MV-4-11 (cell line): ENCODE data around the gene NRP1.

ENCODE experiments used
- DNase-seq: peaks from one replicate; lab custom pipeline; 2025; lab: John Stamatoyannopoulos, UW

The NRP1 gene

DNA sequence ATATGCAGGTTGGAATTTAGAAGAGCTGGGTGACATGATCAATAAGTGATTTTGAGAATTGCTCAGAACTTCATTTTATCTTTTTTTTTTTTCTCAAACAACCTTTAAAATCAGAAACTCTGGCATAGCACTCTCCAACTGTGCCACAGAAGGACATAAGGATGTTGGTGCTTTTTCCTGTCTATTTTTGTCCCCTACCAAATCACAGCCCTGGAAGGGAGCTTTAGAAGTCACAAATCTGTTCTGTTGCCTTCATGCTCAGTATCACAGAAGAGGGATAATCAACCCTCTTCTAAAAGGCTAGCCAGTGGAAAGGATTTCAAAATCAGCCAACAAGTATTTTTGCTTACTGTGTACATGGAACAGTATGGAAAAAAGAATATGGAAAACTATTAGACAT is 14.8 kb upstream of the NRP1 start:
- DNase-seq = no peak

DNA sequence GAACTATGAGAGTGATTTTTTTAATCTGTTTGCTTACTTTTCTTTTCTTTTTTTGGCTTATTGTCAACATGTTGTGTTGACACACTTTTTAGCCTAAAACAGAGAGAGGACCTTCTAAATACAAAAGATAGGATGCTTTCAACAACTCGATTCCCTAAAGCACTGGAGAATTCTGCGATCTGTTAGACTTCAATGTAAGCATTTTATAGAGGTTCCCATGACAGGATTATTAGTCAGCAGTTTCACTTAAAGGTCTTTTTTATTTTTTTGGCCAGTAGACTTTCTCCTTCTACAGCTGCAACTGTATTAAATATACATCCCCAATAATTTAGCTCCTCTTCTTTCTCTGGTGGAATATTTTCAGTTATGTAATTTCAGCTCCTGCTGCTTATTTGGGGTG is 12.7 kb upstream of the NRP1 start:
- no peak for DNase-seq

DNA sequence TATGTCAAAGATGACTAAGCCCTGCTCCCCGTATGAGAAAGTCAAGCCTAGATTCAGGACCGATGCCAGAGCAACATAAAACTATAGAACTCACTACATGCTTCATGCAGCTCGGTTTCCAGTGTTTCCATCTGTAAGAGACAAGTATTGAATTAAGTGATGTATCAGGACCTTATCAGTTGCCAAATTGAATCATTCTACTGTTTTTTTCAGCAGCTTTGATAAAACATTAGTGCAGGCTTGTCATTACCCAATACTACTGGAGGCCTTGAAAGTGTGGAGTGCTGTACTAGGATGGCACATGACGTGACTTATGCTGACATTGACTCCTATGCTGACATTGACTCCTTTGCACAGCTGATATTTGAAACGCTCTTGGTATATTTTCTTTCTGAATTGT is 10.8 kb upstream of the NRP1 start:
- no peak for DNase-seq

DNA sequence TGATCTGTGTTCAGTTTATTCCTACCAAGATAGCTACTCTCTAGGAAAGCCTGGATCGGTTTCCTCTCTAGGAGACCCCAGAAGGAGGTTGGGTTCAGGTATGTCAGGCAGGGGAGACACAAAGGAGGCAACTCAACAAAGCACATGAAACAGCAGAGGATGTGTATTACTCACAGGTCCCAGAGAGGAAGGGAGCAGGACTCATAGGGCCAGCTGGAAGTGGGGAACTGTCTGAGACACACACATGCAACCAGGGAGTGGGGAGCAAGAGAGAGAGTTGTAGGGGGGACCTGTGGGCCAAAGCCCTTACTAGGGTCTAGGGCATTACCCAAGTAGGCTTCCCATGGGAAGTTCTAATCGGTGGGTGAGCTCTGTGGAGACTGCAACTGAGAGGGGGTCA is 10.2 kb upstream of the NRP1 start:
- no peak for DNase-seq

DNA sequence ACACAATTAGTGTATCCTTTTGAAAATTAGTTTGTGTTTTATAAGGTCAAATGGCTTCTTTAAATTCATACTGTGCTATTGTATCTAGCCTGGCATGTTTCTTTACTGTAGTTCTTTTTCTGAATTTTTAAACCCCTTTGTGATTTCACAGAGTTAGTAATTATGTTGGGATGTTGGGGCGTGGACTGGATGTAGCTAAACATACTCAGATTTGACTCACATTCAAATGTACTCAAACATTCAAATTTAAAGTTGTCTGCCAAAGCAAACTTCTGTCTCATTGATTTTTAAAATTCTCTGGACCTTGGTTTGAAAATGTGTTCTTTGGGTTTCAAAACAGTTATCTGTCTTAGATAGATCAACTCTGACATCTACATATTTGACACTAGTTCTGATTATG is 7.2 kb upstream of the NRP1 start:
- DNase-seq = no peak

DNA sequence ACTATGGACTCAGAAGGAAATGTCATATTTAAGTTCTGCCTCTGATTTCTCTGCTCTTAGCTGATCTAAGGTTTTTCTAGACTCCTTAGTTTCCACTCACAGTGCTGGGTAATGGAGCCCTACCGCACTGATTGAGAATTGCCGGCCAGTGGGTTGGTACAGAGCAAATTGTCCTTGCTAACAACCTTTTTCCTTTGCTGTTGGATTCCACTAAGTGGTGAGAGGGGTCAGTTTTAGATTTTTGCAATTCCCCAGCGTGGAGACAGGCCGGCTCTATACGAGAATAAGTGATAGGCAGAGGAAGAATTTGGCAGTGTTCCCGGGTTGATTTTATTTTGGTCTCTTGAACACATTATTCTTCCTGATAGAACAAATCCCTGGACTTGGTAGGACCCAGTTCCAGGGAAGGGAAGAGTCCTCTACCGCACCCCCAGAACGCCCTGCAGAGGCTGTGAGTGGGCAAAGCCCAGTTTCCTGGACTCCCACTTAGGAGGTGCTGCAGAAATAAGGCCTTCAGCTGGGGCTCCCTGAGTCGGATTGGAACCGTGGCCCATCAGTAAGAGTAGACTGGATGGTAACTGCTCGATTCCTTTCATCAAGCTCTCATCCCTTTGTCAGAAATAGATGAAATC is 3.0 kb upstream of the NRP1 start:
- no peak for DNase-seq

DNA sequence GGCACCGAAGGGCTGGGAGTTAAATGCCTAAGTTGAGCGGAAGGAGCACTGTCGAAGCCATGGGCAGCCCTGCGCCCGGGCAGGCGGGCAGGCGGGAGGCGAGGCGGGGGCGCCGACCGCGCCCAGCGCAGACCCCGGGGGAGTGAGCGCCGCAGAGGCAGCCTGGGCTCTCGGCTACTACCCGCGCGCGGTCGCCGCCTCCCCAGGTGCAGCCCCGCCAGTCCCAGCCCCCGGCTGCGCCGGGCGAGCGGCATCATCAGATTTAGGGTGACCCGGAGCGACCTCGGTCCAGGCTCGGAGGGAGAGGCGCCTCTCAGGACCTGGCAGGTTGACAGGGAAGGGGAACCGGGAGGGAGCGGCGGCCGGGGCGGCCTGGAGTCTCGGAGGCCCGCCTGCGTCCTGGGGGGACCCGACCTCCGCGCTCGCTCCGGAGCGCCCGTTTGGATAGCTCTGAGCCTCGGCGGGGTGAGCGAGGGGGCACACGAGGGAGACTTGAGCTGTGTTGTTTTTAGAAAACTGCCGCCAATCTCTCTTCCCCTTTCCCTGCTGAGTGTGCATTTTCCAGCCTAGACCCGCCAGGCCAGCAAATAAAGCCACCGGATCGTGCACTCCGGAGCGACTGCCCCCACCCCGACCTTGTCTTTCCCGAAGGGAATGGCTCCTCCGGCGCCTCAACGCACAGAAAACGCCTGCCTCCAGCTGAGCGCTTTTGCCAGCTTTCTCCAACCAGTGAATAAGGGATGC is 2.3 kb upstream of the NRP1 start:
- DNase-seq = peak; percentile 4

- no peak for DNase-seq
Measured at GRCh38 chr10:33335801-33336581, 1.5 kb upstream of the NRP1 start.

DNA sequence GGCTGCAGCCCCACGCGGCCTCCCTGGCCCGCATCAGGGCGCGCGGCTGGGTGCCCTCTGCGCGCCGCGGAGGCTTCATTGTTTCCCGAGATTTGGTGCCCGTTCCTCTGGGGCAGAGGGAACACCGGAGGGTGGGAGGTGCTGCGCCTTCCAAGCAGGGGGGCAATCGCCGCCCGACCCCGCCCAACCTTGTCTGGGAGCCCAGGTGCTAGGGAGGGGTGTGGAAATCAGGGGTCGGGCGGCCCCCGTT is 1.0 kb upstream of the NRP1 start:
- DNase-seq = no peak

DNA sequence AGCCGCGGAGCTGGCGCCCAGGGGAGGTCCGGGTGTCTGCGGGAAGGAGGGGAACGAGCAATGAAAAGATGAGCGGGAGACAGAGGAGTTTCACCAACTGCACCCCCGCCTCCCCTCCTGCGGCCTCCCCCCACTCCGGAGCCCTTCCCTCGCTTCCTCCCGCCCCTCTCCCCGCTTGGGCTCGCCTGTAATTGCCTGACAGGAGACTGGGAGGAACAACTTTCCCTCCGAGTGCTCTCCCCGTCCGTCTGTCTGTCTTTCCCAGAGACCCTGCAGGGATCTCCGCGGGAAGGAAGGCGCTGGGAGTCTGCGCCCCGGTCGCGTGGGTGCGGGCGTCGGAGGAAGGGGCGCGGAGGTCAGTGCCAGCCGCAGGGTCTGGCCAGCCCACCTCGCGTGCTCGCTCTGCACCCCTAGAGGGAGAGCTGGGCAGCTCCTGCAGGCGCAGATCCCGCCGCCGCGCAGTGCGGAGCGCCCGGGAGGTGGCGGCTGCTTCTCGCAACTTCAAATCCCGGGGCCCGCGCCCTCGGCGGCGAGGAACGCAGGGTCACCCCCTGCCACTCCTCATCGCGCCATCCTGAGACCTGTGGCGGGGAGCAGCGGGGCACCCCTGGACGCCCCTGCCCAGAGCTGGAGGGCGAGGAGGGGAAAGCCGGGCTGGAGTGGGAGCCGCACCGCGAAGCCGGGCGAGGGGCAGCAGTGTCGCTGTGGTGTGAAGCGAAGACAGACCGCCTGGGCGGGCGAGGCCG is 511 bp upstream of the NRP1 start:
- peak; percentile 38 for DNase-seq

DNA sequence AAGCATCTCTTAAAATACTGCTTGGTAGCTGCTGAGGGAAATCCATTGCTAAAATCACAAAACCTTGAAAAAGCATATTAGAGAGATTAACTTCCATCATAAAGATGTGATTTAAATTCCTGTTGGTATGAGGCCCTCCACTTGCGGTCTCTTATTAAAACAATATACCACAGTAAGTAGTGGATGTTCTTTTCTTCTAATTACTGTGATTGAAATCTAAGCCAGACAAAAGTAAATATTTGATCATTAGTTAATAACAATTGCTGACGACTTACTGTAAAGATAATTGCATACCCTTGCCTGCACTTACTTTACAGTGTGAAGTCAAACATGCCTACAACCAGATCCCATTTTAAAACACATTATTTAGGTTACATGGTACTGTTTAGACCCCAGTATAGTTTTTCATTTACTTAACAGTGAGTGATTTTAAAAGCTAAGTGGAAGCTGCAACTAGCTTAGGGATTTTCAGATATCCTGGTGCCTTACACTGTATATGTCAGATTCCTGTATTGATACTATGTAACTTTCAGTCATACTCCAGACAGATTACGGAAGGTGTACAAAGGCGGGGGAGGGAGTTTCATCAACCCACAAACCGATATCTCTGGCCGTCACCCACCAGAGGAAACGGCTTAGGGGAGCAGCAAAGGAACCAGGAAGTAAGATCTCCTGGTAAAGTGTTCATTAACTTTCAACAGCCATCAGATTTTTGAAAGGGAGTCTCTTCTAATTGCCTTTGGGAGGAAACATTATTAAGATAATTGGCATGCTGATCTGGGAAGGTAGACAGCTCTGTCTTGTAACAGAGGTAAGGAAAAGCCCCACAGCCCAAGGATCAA is 986 bp downstream of the NRP1 start:
- DNase-seq = peak; percentile 64

DNA sequence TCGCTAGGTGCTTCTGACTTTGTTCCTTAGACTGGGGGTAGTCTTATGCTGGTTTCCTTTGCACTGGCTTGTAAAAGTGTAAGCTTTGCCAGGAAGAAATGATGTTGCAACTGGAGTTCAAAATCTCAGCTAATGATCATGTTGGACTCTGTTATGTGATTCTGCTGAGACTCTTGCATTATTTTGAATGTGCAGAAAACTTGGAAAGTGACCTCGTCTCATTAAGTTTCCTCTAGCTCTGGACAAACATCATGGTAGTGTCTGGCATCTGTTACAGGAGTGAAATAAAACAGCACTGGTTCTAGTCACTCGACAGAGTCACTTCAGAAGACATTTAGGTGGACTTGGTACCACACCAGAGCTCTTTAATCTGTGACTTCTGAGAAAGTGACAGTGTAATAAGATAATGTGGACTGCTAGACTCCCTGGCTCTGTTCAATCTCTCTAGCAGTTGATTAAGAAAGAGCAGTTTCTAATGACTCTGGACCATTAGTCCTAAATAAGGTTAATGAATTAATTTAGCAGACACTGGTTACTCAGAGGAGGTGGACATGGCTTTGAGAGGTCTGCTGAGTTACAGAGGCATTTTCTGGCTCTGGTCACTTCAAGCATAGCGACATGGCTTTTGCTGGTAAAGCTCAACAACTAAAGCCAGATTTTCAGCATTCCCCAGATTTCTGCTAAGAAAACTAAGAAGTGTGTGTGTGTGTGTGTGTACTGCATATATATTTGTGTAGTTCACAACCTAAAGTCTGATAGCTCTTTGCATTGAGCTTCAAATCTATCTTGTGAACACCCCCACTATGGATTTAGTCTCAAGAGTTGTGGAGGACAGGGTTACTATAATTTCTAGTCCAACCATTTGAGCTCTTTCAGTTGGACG is 2.0 kb downstream of the NRP1 start:
- no peak for DNase-seq

DNA sequence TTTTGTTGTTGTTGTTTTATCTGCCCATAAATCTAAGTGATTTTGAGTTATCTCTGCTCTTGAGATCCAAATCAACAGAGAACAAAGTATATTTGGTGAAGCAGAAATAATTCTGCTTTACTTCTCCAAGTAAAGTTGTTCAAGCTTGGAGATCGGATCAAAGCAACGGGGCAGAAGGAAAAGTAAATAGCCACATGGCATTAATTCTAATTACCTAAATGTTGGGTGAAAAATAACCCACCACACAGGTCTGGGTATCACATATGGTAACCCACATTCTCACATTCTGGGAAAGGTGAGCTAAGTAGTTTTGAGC is 3.1 kb downstream of the NRP1 start:
- no peak for DNase-seq

DNA sequence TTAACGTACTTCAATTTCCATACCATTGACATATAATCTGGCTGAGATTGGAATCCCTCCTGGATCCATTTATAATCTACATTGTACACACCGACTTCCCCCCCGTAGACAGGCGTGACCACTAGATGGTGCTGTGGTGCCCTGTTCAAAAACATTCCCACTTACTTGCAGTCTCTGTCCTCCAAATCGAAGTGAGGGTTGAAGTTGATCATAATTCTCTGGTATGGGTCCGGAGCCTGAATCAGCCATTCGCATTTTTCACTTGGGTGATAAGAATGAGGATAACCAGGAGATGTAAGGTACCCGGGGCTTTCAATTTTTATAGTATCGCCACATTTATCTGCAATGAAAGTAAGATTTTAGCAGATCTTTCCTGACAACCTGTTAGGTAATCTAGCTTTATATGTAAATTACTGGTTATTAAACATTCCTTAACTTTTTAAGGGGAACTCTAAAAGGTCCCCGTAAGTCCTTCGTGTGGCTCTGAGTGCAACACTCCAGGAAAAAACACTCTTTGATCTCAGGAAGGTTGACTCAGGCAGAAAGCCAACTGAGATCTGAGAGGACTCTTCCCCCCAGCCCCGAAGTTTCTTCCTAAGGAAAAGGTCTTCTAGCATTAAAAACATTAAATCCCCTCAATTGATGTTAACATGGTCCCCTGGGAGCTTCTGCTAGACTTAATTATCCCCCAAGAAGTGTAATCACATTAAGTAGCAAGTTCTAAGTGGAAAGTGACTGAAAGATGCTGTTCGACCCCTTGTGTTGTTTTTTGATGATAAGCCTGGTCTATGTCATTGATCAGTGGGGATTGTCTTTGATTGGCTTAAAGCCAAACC is 3.7 kb downstream of the NRP1 start:
- DNase-seq = peak; percentile 66

GRCh38 chr10:33329178-33329577 is 5.3 kb downstream of the NRP1 start:
- no peak for DNase-seq

GRCh38 chr10:33328253-33328652 is 6.2 kb downstream of the NRP1 start:
- no peak for DNase-seq

DNA sequence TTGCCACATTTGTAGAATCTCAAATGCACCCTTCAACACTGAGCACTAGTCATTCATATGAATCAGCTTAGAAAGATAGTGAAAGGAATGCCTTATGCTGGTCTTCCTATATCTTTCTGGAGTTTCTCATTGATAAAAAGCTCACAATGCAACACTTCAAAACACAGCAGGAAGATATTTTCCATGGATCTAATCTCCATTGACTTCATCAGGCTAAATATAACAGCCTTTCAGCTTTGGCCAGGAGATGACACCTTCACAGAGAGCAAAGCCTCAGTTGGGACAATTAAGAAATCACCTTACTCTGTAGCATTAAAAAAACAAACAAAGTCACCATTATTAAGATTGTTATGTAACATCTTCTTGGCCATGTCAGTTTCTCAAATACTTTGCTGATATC is 6.7 kb downstream of the NRP1 start:
- DNase-seq = no peak

DNA sequence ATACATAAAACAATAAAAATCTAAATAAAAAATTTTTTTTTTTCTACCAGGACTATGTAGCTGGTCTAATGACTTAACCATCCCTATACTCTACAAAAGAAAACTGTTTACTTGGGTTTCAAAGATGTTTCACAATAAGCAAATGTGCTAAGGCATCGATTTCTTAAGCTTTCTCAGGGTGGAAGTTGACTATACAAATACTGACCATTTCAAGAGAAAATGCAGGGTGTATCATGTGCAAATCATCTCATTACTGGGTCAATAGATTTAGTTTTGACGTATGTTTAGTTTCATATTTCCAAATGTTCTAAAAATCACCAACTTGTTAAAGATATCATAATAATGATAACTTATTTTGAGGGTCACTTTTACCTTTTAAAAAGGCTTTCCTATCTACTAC is 7.5 kb downstream of the NRP1 start:
- no peak for DNase-seq

DNA sequence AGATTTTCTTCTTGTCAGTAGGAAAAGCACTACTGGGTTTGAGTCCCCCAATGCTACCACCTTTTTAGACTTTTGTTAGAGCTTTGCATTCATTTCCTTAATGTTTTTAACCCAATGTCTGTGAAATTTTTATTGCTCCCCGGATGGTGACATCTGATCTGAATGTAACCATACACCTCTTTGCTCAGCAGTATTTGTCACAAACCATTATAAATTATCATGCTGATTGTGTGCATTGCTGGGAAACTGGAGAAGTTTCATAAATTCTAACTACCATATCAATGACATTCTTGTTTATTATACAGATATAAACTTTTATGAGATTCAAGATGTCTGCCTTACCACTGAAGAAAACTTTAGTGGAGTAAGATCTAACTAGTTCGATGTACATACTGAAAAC is 8.5 kb downstream of the NRP1 start:
- no peak for DNase-seq

GRCh38 chr10:33323721-33324120 is 10.7 kb downstream of the NRP1 start:
- no peak for DNase-seq
